Loucy (cell line): ENCODE measurements around the gene IL1R2.

Experiments
- H2AFZ ChIP-seq: fragments of 200-600 bp; sonication (generic); 2 replicates; pipeline ENCODE4 v1.6.0; 2016; ENCODE audit warnings: antibody characterized with exemption, mild to moderate bottlenecking, low read length, moderate library complexity
- H3F3A ChIP-seq: fragments of 200-600 bp; 2 replicates; pipeline ENCODE4 v1.6.0; 2016; ENCODE audit warnings: antibody characterized with exemption, low read depth, mild to moderate bottlenecking
- H3K27me3 ChIP-seq: fragments of 200-600 bp; sonication (generic); 2 replicates; pipeline ENCODE4 v1.6.1; 2014; ENCODE audit warnings: low read length, mild to moderate bottlenecking; ENCODE audit not compliant: insufficient read depth, poor library complexity, severe bottlenecking
- H3K36me3 ChIP-seq: fragments of 200-600 bp; sonication (generic); 2 replicates; pipeline ENCODE4 v1.6.1; 2016; ENCODE audit warnings: low read length; ENCODE audit not compliant: insufficient read depth
- H3K4me1 ChIP-seq: fragments of 200-600 bp; sonication (generic); 2 replicates; pipeline ENCODE4 v1.5.1; 2014; ENCODE audit warnings: low read length, mild to moderate bottlenecking; ENCODE audit not compliant: insufficient read depth, poor library complexity, severe bottlenecking
- H3K4me2 ChIP-seq: fragments of 200-600 bp; sonication (generic); 2 replicates; pipeline ENCODE4 v1.6.0; 2014; ENCODE audit warnings: antibody characterized with exemption, low read length, low read depth, mild to moderate bottlenecking; ENCODE audit not compliant: poor library complexity, severe bottlenecking
- H3K4me3 ChIP-seq: fragments of 200-600 bp; sonication (generic); 2 replicates; pipeline ENCODE4 v1.5.1; 2014; ENCODE audit warnings: low read length, mild to moderate bottlenecking, mixed read lengths; ENCODE audit not compliant: poor library complexity, severe bottlenecking
- H3K79me2 ChIP-seq: fragments of 200-600 bp; sonication (generic); 2 replicates; pipeline ENCODE4 v1.6.1; 2014; ENCODE audit warnings: low read length; ENCODE audit not compliant: insufficient read depth
- H3K9ac ChIP-seq: fragments of 200-600 bp; sonication (generic); 2 replicates; pipeline ENCODE4 v1.6.0; 2014; ENCODE audit warnings: mild to moderate bottlenecking, low read depth, low read length, moderate library complexity; ENCODE audit not compliant: poor library complexity, severe bottlenecking
- H3K9me2 ChIP-seq: fragments of 200-600 bp; sonication (generic); replicated peaks from 2 replicates; pipeline ENCODE4 v1.6.1; 2016; ENCODE audit warnings: low read depth, low read length, mixed read lengths
- H3K9me3 ChIP-seq: fragments of 200-600 bp; sonication (generic); 2 replicates; pipeline ENCODE4 v1.6.1; 2014; ENCODE audit warnings: mild to moderate bottlenecking, antibody characterized with exemption, low read length, low read depth; ENCODE audit not compliant: insufficient read depth
- H4K20me1 ChIP-seq: fragments of 200-600 bp; sonication (generic); 2 replicates; pipeline ENCODE4 v1.6.0; 2014; ENCODE audit warnings: antibody characterized with exemption, low read length, mild to moderate bottlenecking; ENCODE audit not compliant: insufficient read depth, poor library complexity, severe bottlenecking
- CTCF ChIP-seq: fragments of 200-600 bp; sonication (generic); conservative IDR thresholded peaks from 2 replicates; pipeline ENCODE4 v1.5.1; 2014; ENCODE audit warnings: mild to moderate bottlenecking, antibody characterized with exemption, low read length
- EZH2phosphoT487 ChIP-seq: fragments of 200-600 bp; IDR thresholded peaks from 2 replicates; pipeline ENCODE4 v1.6.1; 2018; ENCODE audit warnings: antibody characterized with exemption, mild to moderate bottlenecking, moderate library complexity, borderline replicate concordance

IL1R2 gene

GRCh38 chr2:102025583-102026267 is 34.0 kb downstream of the IL1R2 start:
- no peaks in the 10 kb centered on the region for H3F3A ChIP-seq
- no peaks in the 10 kb centered on the region for H4K20me1 ChIP-seq
- no peak overlapping the region for H3K4me2 ChIP-seq
- no peak overlapping the region for H3K4me3 ChIP-seq
- H3K79me2 ChIP-seq = no peaks in the 10 kb centered on the region
- H3K9me3 ChIP-seq = no peaks in the 10 kb centered on the region
- no peak overlapping the region for H3K9ac ChIP-seq
- no peak overlapping the region for H2AFZ ChIP-seq
- no peaks in the 10 kb centered on the region for H3K9me2 ChIP-seq
- TF ChIP-seq EZH2phosphoT487 = no peak
- TF ChIP-seq CTCF = no peak
- H3K4me1 ChIP-seq = no peaks in the 10 kb centered on the region
- H3K36me3 ChIP-seq = no peaks in the 10 kb centered on the region
- no peaks in the 10 kb centered on the region for H3K27me3 ChIP-seq

- Histone ChIP-seq H3K4me3 (no peak overlapping the region), H3K9ac (no peak overlapping the region), H3K4me2 (no peak overlapping the region), H2AFZ (no peak overlapping the region), H3K9me2 (no peaks in the 10 kb centered on the region), H3K9me3 (no peaks in the 10 kb centered on the region), H3K27me3 (no peaks in the 10 kb centered on the region), H3K4me1 (no peaks in the 10 kb centered on the region), H3F3A (no peaks in the 10 kb centered on the region), H3K79me2 (no peaks in the 10 kb centered on the region), H3K36me3 (no peaks in the 10 kb centered on the region), H4K20me1 (no peaks in the 10 kb centered on the region)
- TF ChIP-seq CTCF (no peak), EZH2phosphoT487 (no peak)
These were observed 35.5 kb downstream of the IL1R2 start for GRCh38 chr2:102027036-102027980.

GRCh38 chr2:102028470-102028869 is 36.7 kb downstream of the IL1R2 start:
- no peaks in the 10 kb centered on the region for H3K9me3 ChIP-seq
- H3K4me2 ChIP-seq = no peak overlapping the region
- no peaks in the 10 kb centered on the region for H3F3A ChIP-seq
- H3K4me3 ChIP-seq = no peak overlapping the region
- no peaks in the 10 kb centered on the region for H3K27me3 ChIP-seq
- no peaks in the 10 kb centered on the region for H3K9me2 ChIP-seq
- no peaks in the 10 kb centered on the region for H4K20me1 ChIP-seq
- no peak for TF ChIP-seq CTCF
- no peak for TF ChIP-seq EZH2phosphoT487
- no peaks in the 10 kb centered on the region for H3K79me2 ChIP-seq
- H3K36me3 ChIP-seq = no peaks in the 10 kb centered on the region
- no peaks in the 10 kb centered on the region for H3K4me1 ChIP-seq
- H2AFZ ChIP-seq = no peak overlapping the region
- no peak overlapping the region for H3K9ac ChIP-seq
